Large intestine (tissue), 3 donors: ENCODE measurements around the gene PIK3CB. TPM values are rescaled to one million over a fixed set of nuclear protein-coding genes. Genes with fewer than 3 reads are reported as not detected.

Experiments used
- DNase-seq, 2 donors: peaks; one replicate each; pipeline versions ENCODE4 v3.0.0 to v3.0.0-alpha.2; 2013
- H3K27ac ChIP-seq: one replicate; pipeline ENCODE4 v1.5.1; 2013; ENCODE audit warnings: low read length
- H3K27me3 ChIP-seq: 2 replicates; pipeline ENCODE4 v1.6.1; 2013; ENCODE audit warnings: low read length; ENCODE audit not compliant: control insufficient read depth, insufficient read depth
- H3K36me3 ChIP-seq: 2 replicates; pipeline ENCODE4 v1.6.1; 2013; ENCODE audit warnings: low read length; ENCODE audit not compliant: control insufficient read depth, insufficient read depth
- H3K4me1 ChIP-seq: one replicate; pipeline ENCODE4 v1.6.1; 2013; ENCODE audit warnings: low read length; ENCODE audit not compliant: control insufficient read depth, insufficient read depth
- H3K4me3 ChIP-seq: one replicate; pipeline ENCODE4 v1.5.1; 2013; ENCODE audit warnings: low read length
- H3K9me3 ChIP-seq: one replicate; pipeline ENCODE4 v1.6.1; 2013; ENCODE audit warnings: mild to moderate bottlenecking, low read depth, low read length, moderate library complexity; ENCODE audit not compliant: control insufficient read depth
- WGBS: methylation state at CpG from one replicate; pipeline ENCODE4 v1.1.5; 2013; ENCODE audit warnings: low lambda C conversion rate; ENCODE audit not compliant: insufficient coverage; 5-methylcytosine and 5-hydroxymethylcytosine counted together
- polyA plus RNA-seq: library from polyadenylated mRNA; unstranded; fragments of 120-200 nt; gene quantifications from one replicate; pipeline ENCODE4 v1.2.1, GENCODE V29; 2013

PIK3CB gene
- polyA plus RNA-seq, 1 donor = 51.1 TPM

DNA sequence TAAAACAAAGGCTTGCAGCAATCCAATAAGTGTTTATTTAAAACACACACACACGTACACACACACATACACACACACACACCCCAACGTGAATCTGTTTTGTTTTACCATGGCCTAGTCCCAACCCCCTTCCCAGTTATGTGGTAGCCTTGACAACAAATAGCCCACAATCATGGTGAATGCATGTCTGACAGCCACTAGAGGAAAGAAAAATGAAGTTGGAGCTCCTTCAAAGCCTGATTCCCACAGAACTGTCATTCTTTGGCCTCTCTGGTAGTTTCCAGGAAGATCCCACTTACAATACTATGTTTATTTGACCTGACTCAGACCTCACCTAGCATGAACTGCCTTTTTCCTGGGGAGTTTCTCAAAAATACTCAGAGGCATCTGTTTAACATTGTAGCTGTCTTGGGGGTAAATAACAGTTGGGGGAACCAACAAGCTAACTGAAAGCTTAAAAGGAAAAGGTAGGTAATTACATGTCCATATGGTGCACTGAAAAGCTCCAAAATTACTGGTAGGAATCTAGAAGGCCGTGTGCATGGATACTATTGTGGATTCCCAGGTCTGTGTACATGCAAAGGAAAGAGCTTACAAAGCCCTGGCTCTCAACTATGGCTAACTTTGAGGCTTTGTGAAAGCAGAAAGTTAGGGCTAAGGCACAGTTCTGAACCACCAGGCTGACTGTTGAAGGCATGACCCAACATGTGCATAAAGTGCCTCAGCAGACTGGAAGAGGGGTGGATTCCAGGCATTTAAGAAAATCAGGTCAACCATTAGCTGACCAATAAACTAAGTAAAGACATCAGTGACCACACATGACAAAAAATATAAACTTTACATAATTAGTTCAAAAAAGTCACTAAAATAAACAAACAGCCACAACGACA lies 160.8 kb downstream of the PIK3CB start:
- DNase-seq = no peak
- no peak overlapping the region for H3K27ac ChIP-seq
- peaks cover 22% of the 10 kb centered on the region for H3K9me3 ChIP-seq

DNA sequence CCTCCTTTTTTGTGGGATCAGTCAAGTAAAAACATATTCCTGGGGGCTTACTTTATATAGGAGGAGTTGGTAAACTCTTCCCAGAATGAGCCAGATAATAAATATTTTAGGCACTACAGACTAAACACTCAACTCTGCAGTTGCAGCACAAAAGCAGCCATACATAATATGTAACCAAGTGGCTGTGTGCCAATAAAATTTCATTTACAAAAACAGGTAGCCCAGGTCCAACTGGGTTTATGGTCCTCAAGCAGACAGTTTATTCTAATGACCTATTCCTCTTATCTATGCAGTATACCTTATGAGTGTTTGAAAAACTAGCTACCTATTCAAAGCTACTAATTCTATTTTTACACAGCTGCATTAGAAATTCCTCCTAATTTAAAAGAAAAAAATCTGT lies 164.3 kb downstream of the PIK3CB start:
- peak; percentile 47 to 75 for DNase-seq
- H3K27ac ChIP-seq = no peak overlapping the region
- peaks cover 10% of the 10 kb centered on the region for H3K4me1 ChIP-seq
- peaks cover 16% of the 10 kb centered on the region for H3K36me3 ChIP-seq
- peaks cover 3% of the 10 kb centered on the region for H3K9me3 ChIP-seq
- H3K27me3 ChIP-seq = no peaks in the 10 kb centered on the region
- H3K4me3 ChIP-seq = no peak overlapping the region

More for the DNA sequence above, 160.8 kb downstream of the PIK3CB start:
- H3K36me3 ChIP-seq = peaks cover 15% of the 10 kb centered on the region
- no peak overlapping the region for H3K4me3 ChIP-seq
- H3K27me3 ChIP-seq = no peaks in the 10 kb centered on the region
- H3K4me1 ChIP-seq = peaks cover 2% of the 10 kb centered on the region
- 33% methylated on average over 1 of the region's 4 CpGs for WGBS

DNA sequence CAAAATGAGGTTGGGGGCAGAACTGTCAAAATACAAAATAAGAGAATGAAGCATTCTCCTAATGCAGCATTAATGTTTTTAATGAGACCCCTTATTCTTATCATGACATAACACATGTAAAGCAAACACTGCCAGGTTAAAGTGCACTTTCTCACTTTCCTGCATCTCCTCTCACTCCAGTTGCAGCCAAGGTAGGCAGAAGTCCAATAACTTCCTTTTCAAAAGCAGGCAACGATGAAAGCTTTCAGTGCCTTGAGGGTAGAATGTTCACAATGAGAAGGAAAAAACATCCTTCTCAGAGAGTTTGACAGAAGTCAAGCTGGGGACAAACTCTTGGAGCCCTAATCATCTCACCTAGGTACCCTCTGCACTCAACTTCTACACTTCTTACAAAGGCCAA lies 166.6 kb downstream of the PIK3CB start:
- H3K4me1 ChIP-seq = peaks cover 10% of the 10 kb centered on the region
- H3K9me3 ChIP-seq = no peaks in the 10 kb centered on the region
- peaks cover 22% of the 10 kb centered on the region for H3K36me3 ChIP-seq
- H3K27me3 ChIP-seq = no peaks in the 10 kb centered on the region
- H3K4me3 ChIP-seq = no peak overlapping the region
- no CpG with 5 or more reads among the region's 1 CpG for WGBS
- H3K27ac ChIP-seq = no peak overlapping the region
- DNase-seq = peak in 1 of 2 donors; percentile 45

DNA sequence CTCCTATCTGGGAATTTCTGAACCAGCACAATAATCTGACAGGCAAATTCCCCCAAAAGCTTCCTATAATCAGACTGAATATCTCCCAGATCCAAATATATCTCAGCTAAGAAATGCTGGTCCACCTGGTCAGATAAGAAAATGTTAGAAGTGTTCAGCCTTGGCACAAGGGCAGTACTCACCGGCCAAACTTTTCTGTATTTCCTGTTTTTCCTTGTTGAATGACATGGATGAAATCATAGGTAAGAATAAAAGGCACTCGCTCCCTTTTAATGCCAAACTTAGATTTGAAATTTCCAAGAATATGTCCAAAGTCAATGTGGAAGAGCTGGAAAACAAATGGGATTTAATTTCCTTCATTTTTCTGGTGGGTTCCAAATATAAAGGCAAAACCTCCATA lies 177.2 kb downstream of the PIK3CB start:
- peaks cover 39% of the 10 kb centered on the region for H3K36me3 ChIP-seq
- no peaks in the 10 kb centered on the region for H3K27me3 ChIP-seq
- DNase-seq = no peak
- H3K27ac ChIP-seq = no peak overlapping the region
- 100% methylated on average over 1 of the region's 2 CpGs for WGBS
- no peak overlapping the region for H3K4me3 ChIP-seq
- H3K9me3 ChIP-seq = no peaks in the 10 kb centered on the region
- H3K4me1 ChIP-seq = no peaks in the 10 kb centered on the region

DNA sequence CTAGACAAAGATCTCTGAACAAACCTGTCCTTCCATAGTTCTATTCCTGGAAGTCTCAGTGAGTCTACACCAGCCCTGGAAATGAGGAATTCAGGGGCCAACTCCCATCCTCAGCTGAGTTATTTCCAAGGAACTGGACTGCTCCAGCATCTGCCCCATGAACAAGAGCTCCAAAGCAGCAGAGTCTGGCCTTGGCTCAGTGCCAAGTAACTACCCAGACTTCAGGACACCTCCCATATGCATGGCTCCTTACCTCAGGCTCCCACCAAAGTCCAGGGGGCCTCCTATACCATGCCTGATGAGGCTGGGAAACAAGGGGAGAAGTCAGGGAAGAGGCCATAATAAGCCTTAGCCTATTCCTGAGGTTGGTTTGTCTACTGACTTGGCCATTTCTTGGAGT lies 181.2 kb downstream of the PIK3CB start:
- peaks cover 56% of the 10 kb centered on the region for H3K36me3 ChIP-seq
- H3K4me1 ChIP-seq = no peaks in the 10 kb centered on the region
- no peaks in the 10 kb centered on the region for H3K27me3 ChIP-seq
- DNase-seq = no peak
- H3K27ac ChIP-seq = no peak overlapping the region
- no peak overlapping the region for H3K4me3 ChIP-seq
- H3K9me3 ChIP-seq = peaks cover 11% of the 10 kb centered on the region

DNA sequence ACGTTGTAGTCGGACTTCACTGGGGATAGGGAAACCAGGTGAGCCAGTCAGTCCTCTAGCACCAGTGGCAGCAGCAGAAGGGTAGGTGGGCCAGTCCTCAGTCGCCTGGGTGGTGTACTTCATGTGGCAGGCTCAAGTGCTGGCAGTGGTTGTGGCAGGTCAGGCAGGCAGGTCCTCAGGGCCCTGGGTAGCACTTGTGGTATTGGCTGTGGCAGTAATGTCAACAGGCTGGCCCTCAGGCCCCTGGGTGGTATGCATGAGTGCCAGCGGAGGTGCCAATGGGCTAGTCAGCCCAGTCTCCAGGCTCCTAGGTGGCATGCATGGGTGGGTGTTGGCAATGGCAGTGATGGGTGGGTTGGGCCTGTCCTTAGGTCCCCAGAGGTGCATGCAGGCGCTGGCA lies 185.6 kb downstream of the PIK3CB start:
- H3K27ac ChIP-seq = no peak overlapping the region
- H3K27me3 ChIP-seq = no peaks in the 10 kb centered on the region
- H3K4me1 ChIP-seq = no peaks in the 10 kb centered on the region
- peaks cover 37% of the 10 kb centered on the region for H3K36me3 ChIP-seq
- DNase-seq = no peak
- WGBS = no CpG with 5 or more reads among the region's 5 CpGs
- H3K4me3 ChIP-seq = no peak overlapping the region
- peaks cover 23% of the 10 kb centered on the region for H3K9me3 ChIP-seq

DNA sequence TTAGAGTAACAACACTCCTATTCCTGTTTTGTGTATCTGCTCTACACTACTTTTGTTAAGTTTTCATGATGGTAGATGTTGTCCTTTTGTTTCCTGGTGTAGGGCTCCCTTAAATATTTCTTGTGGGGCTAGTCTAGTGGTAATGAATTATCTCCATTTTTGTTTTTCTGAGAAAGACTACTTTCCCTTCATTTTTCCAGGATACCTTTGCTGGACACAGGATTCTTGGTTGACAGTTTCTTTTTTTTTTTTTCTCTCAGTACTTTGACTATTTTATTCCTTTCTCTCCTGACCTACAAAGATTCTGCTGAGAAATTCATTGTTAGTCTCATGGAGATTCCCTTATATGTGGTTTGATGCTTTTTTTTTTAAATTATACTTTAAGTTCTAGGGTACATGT lies 188.2 kb downstream of the PIK3CB start:
- Histone ChIP-seq H3K36me3 (peaks cover 20% of the 10 kb centered on the region), H3K4me3 (no peak overlapping the region), H3K4me1 (no peaks in the 10 kb centered on the region), H3K9me3 (peaks cover 23% of the 10 kb centered on the region), H3K27ac (no peak overlapping the region), H3K27me3 (no peaks in the 10 kb centered on the region)
- no peak for DNase-seq

DNA sequence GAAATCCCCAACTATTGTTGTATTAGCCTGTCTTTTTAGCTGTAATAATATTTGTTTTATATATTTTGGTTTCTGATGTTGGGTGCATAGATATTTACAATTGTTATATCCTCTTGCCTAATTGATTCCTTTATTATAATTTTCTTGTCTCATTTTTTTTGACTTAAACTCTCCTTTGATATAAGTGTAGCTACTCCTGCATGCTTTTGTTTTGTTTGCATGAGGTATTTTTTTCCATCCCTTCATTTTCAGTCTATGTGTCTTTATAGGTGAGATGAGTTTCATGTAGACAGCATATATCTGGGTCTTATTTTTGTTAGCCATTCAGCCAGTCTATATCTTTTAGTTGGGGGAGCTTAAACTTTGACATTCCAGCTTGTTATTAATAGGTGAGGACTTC lies 188.7 kb downstream of the PIK3CB start:
- Histone ChIP-seq H3K27me3 (no peaks in the 10 kb centered on the region), H3K27ac (no peak overlapping the region), H3K4me3 (no peak overlapping the region), H3K9me3 (peaks cover 23% of the 10 kb centered on the region), H3K36me3 (peaks cover 18% of the 10 kb centered on the region), H3K4me1 (no peaks in the 10 kb centered on the region)
- DNase-seq = no peak

DNA sequence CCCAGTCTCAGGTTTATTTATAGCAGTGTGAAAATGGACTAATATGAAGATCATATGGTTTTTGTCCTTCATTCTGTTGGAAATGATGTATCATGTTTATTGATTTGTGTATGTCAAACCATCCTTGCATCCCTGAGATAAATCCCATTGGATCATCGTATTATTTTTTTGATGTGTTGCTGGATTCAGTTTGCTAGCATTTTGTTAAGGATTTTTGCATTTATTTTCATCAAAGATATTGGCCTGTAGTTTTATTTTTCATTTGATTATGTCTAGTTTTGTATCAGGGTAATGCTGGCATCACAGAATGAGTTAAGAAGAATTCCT lies 191.8 kb downstream of the PIK3CB start:
- no peaks in the 10 kb centered on the region for H3K36me3 ChIP-seq
- no peak for DNase-seq
- WGBS = 100% methylated on average over 1 of the region's 1 CpG
- H3K4me1 ChIP-seq = no peaks in the 10 kb centered on the region
- peaks cover 12% of the 10 kb centered on the region for H3K9me3 ChIP-seq
- H3K27ac ChIP-seq = no peak overlapping the region
- H3K4me3 ChIP-seq = no peak overlapping the region
- H3K27me3 ChIP-seq = no peaks in the 10 kb centered on the region

DNA sequence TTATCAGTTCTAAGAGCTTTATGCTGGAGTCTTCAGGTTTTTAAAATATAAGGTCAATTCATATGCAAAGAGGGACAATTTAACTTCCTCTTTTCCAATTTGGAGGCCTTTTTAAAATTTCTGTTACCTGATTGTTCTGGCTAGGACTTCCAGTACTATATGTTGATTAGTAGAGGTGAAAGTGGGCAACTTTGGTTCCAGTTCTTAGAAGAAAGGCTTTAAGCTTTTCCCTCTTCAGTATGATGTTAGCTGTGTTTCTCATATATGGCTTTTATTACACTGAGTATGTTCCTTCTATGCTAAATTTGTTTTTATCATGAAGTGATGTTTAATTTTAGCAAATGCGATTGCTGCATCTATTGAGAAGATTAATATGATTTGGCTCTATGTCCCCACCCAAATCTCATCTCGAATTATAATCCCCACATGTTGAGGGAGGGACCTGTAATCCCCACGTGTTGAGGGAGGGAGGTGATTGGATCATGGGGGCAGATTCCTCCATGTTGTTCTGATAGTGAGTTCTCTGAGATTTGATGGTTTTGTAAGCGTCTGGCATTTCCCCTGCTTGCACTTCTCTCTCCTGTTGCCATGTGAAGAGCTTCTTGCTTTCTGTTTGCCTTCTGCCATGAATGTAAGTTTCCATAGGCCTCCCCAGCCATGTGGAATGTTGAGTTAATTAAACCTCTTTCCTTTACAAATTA lies 192.4 kb downstream of the PIK3CB start:
- H3K9me3 ChIP-seq = peaks cover 12% of the 10 kb centered on the region
- DNase-seq = no peak

DNA sequence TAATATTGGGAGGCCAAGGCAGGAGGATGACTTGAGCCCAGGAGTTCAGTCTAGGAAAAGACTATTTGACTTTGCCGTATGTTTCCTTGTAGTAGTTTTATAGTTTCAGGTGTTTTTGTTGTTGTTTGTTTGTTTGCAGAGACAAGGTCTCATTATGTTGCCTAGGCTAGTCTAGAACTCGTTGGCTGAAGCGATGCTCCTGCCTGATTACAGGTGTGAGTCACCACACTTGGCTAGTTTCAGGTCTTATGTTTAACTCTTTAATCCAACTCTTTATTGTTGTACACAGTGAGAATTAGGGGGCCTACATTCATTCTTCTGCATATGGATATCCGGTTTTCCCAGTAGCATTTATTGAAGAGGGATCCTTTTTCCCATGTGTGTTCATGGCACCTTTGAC lies 194.2 kb downstream of the PIK3CB start:
- Histone ChIP-seq H3K27ac (no peak overlapping the region), H3K4me3 (no peak overlapping the region), H3K36me3 (no peaks in the 10 kb centered on the region), H3K27me3 (no peaks in the 10 kb centered on the region), H3K9me3 (peaks cover 4% of the 10 kb centered on the region), H3K4me1 (no peaks in the 10 kb centered on the region)
- no peak for DNase-seq
- WGBS = 89% methylated on average over 3 of the region's 4 CpGs

More for the DNA sequence above, 192.4 kb downstream of the PIK3CB start:
- H3K4me1 ChIP-seq = no peaks in the 10 kb centered on the region
- WGBS = 100% methylated on average over 1 of the region's 4 CpGs
- no peak overlapping the region for H3K27ac ChIP-seq
- H3K27me3 ChIP-seq = no peaks in the 10 kb centered on the region
- no peaks in the 10 kb centered on the region for H3K36me3 ChIP-seq
- no peak overlapping the region for H3K4me3 ChIP-seq
